Suprapubic skin (tissue), 4 donors: ENCODE results near the gene RAPGEF3. TPM values are rescaled to one million over a fixed set of nuclear protein-coding genes. Genes with fewer than 3 reads are reported as not detected.
A peak's percentile ranks its signal among the peaks of the same experiment; 100 is the strongest.

Experiments
- DNase-seq, 2 donors: peaks; one replicate each; pipeline ENCODE4 v3.0.0-alpha.2; 2019; ENCODE audit warnings: low spot score in 2 of 2
- H3K27ac ChIP-seq: fragments of 200-600 bp; sonication (generic); one replicate; pipeline ENCODE4 v1.5.1; 2019
- H3K27me3 ChIP-seq: fragments of 200-600 bp; sonication (generic); one replicate; pipeline ENCODE4 v1.5.1; 2019
- H3K36me3 ChIP-seq: fragments of 200-600 bp; sonication (generic); one replicate; pipeline ENCODE4 v1.5.1; 2019
- H3K4me1 ChIP-seq: fragments of 200-600 bp; sonication (generic); one replicate; pipeline ENCODE4 v1.5.1; 2019
- H3K4me3 ChIP-seq: fragments of 200-600 bp; sonication (generic); one replicate; pipeline ENCODE4 v1.5.1; 2019; ENCODE audit warnings: mild to moderate bottlenecking
- H3K9me3 ChIP-seq: fragments of 200-600 bp; sonication (generic); one replicate; pipeline ENCODE4 v1.5.1; 2019
- CTCF ChIP-seq, 2 donors: fragments of 200-600 bp in 1 of 2; fragments of 450-650 bp in 1 of 2; sonication (generic) in 1 of 2; IDR thresholded peaks; one replicate each; pipeline ENCODE4 v1.5.1; 2016 to 2019; ENCODE audit warnings: antibody characterized with exemption in 2 of 2, mild to moderate bottlenecking in 1 of 2, moderate library complexity in 1 of 2
- EP300 ChIP-seq: sonication (generic); formaldehyde crosslinking; IDR thresholded peaks from one replicate; pipeline ENCODE4 v1.6.1; 2017; ENCODE audit warnings: antibody characterized with exemption
- POLR2A ChIP-seq, 2 donors: fragments of 450-650 bp; IDR thresholded peaks; one replicate each; pipeline ENCODE4 v1.6.1; 2017; ENCODE audit warnings: antibody characterized with exemption in 2 of 2, mild to moderate bottlenecking in 2 of 2, moderate library complexity in 2 of 2
- POLR2AphosphoS5 ChIP-seq, 3 donors: sonication (generic); formaldehyde crosslinking; IDR thresholded peaks; one replicate each; pipeline ENCODE4 v1.6.1; 2017; ENCODE audit warnings: antibody characterized with exemption in 3 of 3
- WGBS: methylation state at CpG from one replicate; pipeline ENCODE4 v1.1.5; 2018; 5-methylcytosine and 5-hydroxymethylcytosine counted together
- total RNA-seq, 4 donors: library from RNA; depleted of rRNA; stranded (reverse); fragments of >200 nt; gene quantifications; one replicate each; pipeline ENCODE4 v1.1.0, GENCODE V29; 2016

Gene RAPGEF3
- total RNA-seq, 4 donors from 2014 or later = 9.3 to 48.9 (median 20.0) TPM

DNA sequence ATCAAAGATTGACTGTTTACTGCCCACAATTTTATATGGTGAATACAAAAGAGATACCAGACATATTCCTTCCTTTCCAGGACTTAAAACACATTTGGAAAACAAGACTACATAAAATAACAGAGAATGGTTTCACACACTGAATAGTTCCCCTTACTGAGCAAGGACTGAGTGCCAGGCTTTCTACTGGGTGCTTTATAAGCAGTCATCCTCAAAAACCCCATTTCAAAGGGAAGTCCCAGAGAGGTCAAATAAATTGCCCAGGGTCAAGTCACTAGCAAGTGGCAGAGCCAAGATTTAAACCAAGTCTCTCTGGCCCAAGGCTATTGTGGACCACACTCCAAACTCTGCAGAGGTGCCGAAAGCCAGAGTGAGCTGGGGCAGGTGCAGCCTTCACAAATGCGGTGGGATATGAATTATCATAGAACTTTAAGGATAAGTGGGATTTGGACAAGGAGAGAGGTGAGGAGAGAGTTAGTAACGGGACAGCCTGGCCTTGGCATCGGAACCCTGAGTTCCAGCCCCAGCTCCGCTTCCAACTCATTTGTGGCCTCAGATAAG, 43.8 kb downstream of the RAPGEF3 start:
- no peaks in the 10 kb centered on the region for H3K9me3 ChIP-seq
- 39% methylated on average over 5 of the region's 5 CpGs for WGBS
- H3K27me3 ChIP-seq = no peaks in the 10 kb centered on the region
- peak overlapping the region; percentile 12 for H3K4me3 ChIP-seq
- H3K36me3 ChIP-seq = peaks cover 7% of the 10 kb centered on the region
- no peak for DNase-seq
- TF ChIP-seq POLR2AphosphoS5 (IDR thresholded peaks at IDR 0.05) (no peak), POLR2A (IDR thresholded peaks at IDR 0.05) (no peak), CTCF (IDR thresholded peaks at IDR 0.05) (no peak)
- peaks cover 39% of the 10 kb centered on the region for H3K4me1 ChIP-seq
- no peak overlapping the region for H3K27ac ChIP-seq

DNA sequence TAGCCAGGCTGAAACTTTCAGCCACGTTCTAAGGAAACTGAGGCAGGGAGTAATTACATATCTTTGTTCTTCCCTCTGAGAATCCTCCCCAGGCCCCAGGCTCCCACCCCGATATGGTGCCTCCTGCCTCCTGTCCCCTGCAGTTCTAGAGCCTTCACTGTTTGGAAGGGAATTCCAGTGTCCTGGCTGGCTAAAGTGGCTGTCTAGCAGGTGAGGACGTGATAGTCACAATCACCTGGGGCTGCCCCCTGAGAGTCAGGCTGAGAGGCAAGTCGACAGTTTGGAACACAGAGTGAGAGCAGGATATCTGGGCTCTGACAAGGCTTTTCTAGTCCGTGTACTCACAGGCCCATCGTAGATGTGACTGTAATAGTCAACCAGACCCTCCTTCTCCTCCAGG, 46.5 kb downstream of the RAPGEF3 start:
- DNase-seq = no peak
- Histone ChIP-seq H3K27me3 (no peaks in the 10 kb centered on the region), H3K4me1 (peaks cover 35% of the 10 kb centered on the region), H3K4me3 (no peak overlapping the region), H3K27ac (no peak overlapping the region), H3K9me3 (no peaks in the 10 kb centered on the region), H3K36me3 (peaks cover 4% of the 10 kb centered on the region)
- WGBS = 97% methylated on average over 5 of the region's 6 CpGs
- TF ChIP-seq CTCF (IDR thresholded peaks at IDR 0.05) (no peak), POLR2AphosphoS5 (IDR thresholded peaks at IDR 0.05) (no peak), EP300 (no peak), POLR2A (IDR thresholded peaks at IDR 0.05) (no peak)

GRCh38 chr12:47711448-47711847, 47.2 kb downstream of the RAPGEF3 start:
- DNase-seq = no peak
- WGBS = 91% methylated on average over 5 of the region's 5 CpGs
- no peak for TF ChIP-seq CTCF (IDR thresholded peaks at IDR 0.05)
- no peak for TF ChIP-seq POLR2AphosphoS5 (IDR thresholded peaks at IDR 0.05)
- TF ChIP-seq POLR2A (IDR thresholded peaks at IDR 0.05) = no peak
- no peak for TF ChIP-seq EP300

GRCh38 chr12:47710278-47710677, 48.4 kb downstream of the RAPGEF3 start:
- H3K27ac ChIP-seq = no peak overlapping the region
- peaks cover 4% of the 10 kb centered on the region for H3K36me3 ChIP-seq
- DNase-seq = no peak
- peaks cover 22% of the 10 kb centered on the region for H3K4me1 ChIP-seq
- H3K4me3 ChIP-seq = no peak overlapping the region
- no peaks in the 10 kb centered on the region for H3K9me3 ChIP-seq
- TF ChIP-seq CTCF (IDR thresholded peaks at IDR 0.05) (no peak), EP300 (no peak)
- H3K27me3 ChIP-seq = no peaks in the 10 kb centered on the region

More at GRCh38 chr12:47711448-47711847, 47.2 kb downstream of the RAPGEF3 start:
- H3K9me3 ChIP-seq = no peaks in the 10 kb centered on the region
- H3K27me3 ChIP-seq = no peaks in the 10 kb centered on the region
- H3K4me1 ChIP-seq = peaks cover 33% of the 10 kb centered on the region
- no peak overlapping the region for H3K27ac ChIP-seq
- no peak overlapping the region for H3K4me3 ChIP-seq
- peaks cover 4% of the 10 kb centered on the region for H3K36me3 ChIP-seq

DNA sequence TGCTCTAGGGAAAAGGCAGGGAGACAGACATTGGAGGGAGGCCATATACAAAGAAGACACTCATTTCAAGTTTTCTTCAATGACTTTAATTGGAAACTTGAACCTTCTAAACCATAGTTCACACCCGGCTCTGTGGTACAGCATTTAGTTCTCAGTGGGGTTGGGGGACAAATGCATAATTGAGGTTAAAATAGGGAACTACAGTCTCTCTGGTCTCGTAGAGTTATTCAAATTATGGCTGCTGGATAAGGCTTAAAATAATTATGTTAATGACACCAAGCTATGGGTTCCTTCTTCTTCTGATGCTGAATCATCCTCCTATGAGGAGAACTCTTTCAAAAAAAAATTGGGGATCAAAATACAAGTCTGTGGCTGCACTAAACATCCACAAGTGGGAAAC, 49.0 kb downstream of the RAPGEF3 start:
- Histone ChIP-seq H3K27ac (no peak overlapping the region), H3K9me3 (no peaks in the 10 kb centered on the region), H3K4me1 (peaks cover 22% of the 10 kb centered on the region), H3K4me3 (no peak overlapping the region), H3K27me3 (no peaks in the 10 kb centered on the region), H3K36me3 (peaks cover 4% of the 10 kb centered on the region)
- TF ChIP-seq EP300 (no peak), POLR2AphosphoS5 (IDR thresholded peaks at IDR 0.05) (no peak), POLR2A (IDR thresholded peaks at IDR 0.05) (no peak), CTCF (IDR thresholded peaks at IDR 0.05) (no peak)
- DNase-seq = no peak
- WGBS = 91% methylated on average over 2 of the region's 2 CpGs
